GM10266 (cell line): ENCODE results near the gene CD47.
A peak's percentile ranks its signal among the peaks of the same experiment; 100 is the strongest.

Source experiments
- DNase-seq: peaks from one replicate; pipeline ENCODE4 v3.0.0; 2012; ENCODE audit errors: extremely low spot score
- TF ChIP-seq, protein P1 (sequence below): IDR thresholded peaks from 2 replicates; pipeline ENCODE4 v1.5.1; 2012; ENCODE audit warnings: mild to moderate bottlenecking, low read depth; ENCODE audit not compliant: control insufficient read depth, insufficient read depth; ENCODE audit errors: missing control alignments

Gene CD47

DNA sequence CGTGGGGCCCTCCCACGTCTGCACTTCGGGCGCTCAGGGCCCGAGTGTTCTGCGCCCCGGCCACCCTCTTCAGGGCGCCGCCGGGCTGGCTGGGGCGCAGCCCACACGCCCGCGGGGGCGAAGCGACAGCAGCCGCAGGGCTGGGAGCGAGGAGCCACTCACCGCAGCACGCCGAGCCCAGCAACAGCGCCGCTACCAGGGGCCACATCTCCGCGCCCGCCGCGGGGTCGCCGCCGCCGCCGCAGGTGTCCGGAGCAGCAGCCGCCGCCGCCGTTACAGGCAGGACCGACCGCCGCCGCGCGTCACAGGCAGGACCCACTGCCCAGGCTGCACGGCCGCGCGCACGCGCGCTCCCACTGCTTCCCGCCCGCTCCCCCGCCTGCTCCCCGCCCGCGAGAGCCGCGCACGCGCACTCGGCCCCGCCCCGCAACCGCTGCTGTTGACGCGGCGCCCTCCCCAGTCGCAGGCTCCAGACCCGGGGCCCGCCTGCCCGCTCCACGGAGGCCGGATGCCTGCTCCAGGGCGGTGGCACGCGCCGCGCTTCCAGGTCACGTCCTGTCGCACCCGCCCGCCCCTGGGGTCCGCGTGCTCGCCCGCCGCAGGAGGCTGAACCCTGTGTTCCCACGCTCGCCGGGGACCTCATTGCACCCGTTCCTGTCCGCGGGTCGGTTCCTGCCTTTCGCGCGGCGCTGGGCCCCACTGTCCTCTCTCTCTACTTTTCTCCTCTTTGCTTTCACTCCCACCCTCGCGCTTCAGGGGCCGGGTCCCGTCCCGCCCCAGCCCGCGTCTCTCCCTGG, at the start of gene CD47:
TSS of gene CD47 (minus strand) at position 331 of the 797 bp plus-strand sequence. CDS start at position 208, 123 bp downstream.
- TF ChIP-seq, protein P1, sequence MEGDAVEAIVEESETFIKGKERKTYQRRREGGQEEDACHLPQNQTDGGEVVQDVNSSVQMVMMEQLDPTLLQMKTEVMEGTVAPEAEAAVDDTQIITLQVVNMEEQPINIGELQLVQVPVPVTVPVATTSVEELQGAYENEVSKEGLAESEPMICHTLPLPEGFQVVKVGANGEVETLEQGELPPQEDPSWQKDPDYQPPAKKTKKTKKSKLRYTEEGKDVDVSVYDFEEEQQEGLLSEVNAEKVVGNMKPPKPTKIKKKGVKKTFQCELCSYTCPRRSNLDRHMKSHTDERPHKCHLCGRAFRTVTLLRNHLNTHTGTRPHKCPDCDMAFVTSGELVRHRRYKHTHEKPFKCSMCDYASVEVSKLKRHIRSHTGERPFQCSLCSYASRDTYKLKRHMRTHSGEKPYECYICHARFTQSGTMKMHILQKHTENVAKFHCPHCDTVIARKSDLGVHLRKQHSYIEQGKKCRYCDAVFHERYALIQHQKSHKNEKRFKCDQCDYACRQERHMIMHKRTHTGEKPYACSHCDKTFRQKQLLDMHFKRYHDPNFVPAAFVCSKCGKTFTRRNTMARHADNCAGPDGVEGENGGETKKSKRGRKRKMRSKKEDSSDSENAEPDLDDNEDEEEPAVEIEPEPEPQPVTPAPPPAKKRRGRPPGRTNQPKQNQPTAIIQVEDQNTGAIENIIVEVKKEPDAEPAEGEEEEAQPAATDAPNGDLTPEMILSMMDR, result no peak
- DNase-seq, result peak; percentile 95

DNA sequence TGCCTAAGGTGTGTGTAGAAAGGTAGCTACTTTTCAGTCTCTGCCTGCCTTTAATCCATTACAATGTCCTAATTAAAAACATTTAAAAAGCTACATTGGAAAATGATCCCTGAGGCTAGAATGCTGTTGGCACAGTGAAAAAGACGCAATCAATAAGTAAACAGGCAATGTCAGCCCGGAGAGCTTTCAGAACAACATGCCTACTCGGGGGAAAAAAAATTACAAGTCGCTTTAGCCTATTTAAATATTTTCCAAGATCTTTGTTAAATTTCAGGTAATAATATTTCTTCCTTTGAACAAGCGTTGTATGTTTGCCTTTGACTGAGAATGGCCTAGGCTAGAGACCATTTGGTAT, 46.6 kb upstream of the CD47 start:
- TF ChIP-seq, protein P1, result no peak
- no peak for DNase-seq

- DNase-seq, result no peak
- TF ChIP-seq, protein P1, result no peak
These were observed 46.0 kb upstream of the CD47 start for GRCh38 chr3:108136561-108137459.

DNA sequence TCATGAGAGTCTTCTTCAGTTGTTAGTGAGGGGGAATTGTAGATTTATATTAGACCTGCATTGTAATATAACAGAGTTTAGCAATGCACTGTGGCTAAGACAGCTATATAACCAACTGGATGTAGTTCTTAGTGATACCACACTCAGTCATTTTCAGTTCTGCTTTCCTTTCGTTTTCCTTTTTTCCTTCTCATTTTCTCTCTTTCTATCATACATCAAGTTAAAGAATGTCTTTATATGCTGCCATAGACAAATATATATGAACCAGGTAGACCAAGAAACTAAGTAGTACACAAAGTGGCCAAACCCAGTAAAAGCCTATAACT, 43.7 kb upstream of the CD47 start:
- TF ChIP-seq, protein P1, result no peak
- no peak for DNase-seq

- TF ChIP-seq, protein P1, result no peak
- no peak for DNase-seq
These were observed 43.2 kb upstream of the CD47 start for GRCh38 chr3:108133858-108134554.

DNA sequence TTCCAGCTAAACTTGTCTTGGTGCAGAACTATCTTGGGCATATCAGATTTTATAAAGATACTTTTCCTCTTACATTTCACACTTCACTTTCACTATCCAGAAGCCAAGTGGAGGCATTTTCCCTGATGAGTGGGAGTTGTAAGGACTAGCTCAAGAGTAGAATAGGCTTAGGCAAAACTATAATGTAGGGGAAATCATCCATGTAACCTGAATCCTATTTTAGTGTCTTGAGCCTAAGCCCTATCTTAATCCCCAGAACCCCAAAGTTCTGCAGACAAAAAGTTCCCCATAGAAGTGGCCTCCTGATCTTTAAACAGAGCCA, 42.2 kb upstream of the CD47 start:
- DNase-seq, result no peak
- TF ChIP-seq, protein P1, result no peak
